GM12892 (cell line): ENCODE data around the gene LCE4A.

ENCODE experiments used
- DNase-seq: peaks from one replicate; pipeline ENCODE4 v3.0.0; 2011; ENCODE audit not compliant: insufficient read length
- FAIRE-seq: peaks from 2 replicates; lab custom pipeline; 2011; peaks lifted over from hg19 to GRCh38; lab: Jason Lieb, UNC
- POLR2A ChIP-seq: IDR thresholded peaks from 2 replicates; pipeline ENCODE4 v1.6.1; 2011; ENCODE audit warnings: low read depth, low read length, control low read depth
- POLR2AphosphoS5 ChIP-seq: IDR thresholded peaks from 2 replicates; pipeline ENCODE4 v1.6.1; 2011; ENCODE audit warnings: low read depth, low read length, control low read depth
- TAF1 ChIP-seq: IDR thresholded peaks from 2 replicates; pipeline ENCODE4 v1.6.1; 2011; ENCODE audit warnings: low read depth, mild to moderate bottlenecking, control low read depth, low read length, borderline replicate concordance

The LCE4A gene

GRCh38 chr1:152753586-152753985 is 45.6 kb downstream of the LCE4A start:
- TF ChIP-seq TAF1, result no peak
- TF ChIP-seq POLR2AphosphoS5, result no peak
- no peak for TF ChIP-seq POLR2A
- no peak for DNase-seq
- no peak for FAIRE-seq

- FAIRE-seq (no peak), DNase-seq (no peak)
- TF ChIP-seq POLR2AphosphoS5 (no peak), TAF1 (no peak), POLR2A (no peak)
Measured at GRCh38 chr1:152756872-152757271, 48.9 kb downstream of the LCE4A start.

GRCh38 chr1:152757747-152758146 is 49.8 kb downstream of the LCE4A start, which contains the start of gene KPRP:
KPRP (plus strand) TSS chr1:152758025; CDS start chr1:152759589, 1,564 bp downstream.
- FAIRE-seq (no peak), DNase-seq (no peak)
- TF ChIP-seq POLR2AphosphoS5 (no peak), TAF1 (no peak), POLR2A (no peak)

- no peak for DNase-seq
- TF ChIP-seq TAF1 (no peak), POLR2A (no peak), POLR2AphosphoS5 (no peak)
Measured at GRCh38 chr1:152758636-152759035, 50.7 kb downstream of the LCE4A start.

More at GRCh38 chr1:152758636-152759035, 50.7 kb downstream of the LCE4A start:
- no peak for FAIRE-seq
